Heart right ventricle (tissue), 16 donors: Measurements from ENCODE around the gene FLNA. TPM values are rescaled to one million over a fixed set of nuclear protein-coding genes. Genes with fewer than 3 reads are reported as not detected.

Experiments used
- ATAC-seq, 8 donors: fragments of 200-7000 bp; cut with Tn5 transposase; one replicate each; pipeline ENCODE4 v1.9.1; 2020; ENCODE audit warnings: mild to moderate bottlenecking in 8 of 8, moderate library complexity in 8 of 8, moderate number of reproducible peaks in 1 of 8
- DNase-seq, 2 donors: peaks; one replicate each; pipeline ENCODE4 v3.0.0-alpha.2; 2020
- H3K27ac ChIP-seq, 10 donors: fragments of 200-600 bp; sonication (generic) in 2 of 10; one replicate each; pipeline versions ENCODE4 v1.5.0 to v1.8.0; 2020 to 2022; ENCODE audit warnings: mild to moderate bottlenecking in 3 of 10
- H3K27me3 ChIP-seq, 7 donors: fragments of 200-600 bp; one replicate each; pipeline ENCODE4 v1.8.0; 2021 to 2022; ENCODE audit warnings: mild to moderate bottlenecking in 2 of 7
- H3K36me3 ChIP-seq, 9 donors: fragments of 200-600 bp; sonication (generic) in 1 of 9; one replicate each; pipeline versions ENCODE4 v1.5.0 to v1.8.0; 2020 to 2022; ENCODE audit warnings: mild to moderate bottlenecking in 2 of 9
- H3K4me1 ChIP-seq, 9 donors: fragments of 200-600 bp; sonication (generic) in 1 of 9; one replicate each; pipeline versions ENCODE4 v1.5.0 to v1.8.0; 2020 to 2022; ENCODE audit warnings: mild to moderate bottlenecking in 4 of 9
- H3K4me3 ChIP-seq, 10 donors: fragments of 200-600 bp; sonication (generic) in 2 of 10; one replicate each; pipeline versions ENCODE4 v1.5.0 to v1.8.0; 2020 to 2022; ENCODE audit warnings: mild to moderate bottlenecking in 7 of 10, moderate library complexity in 2 of 10
- H3K9me3 ChIP-seq, 11 donors: fragments of 200-600 bp in 10 of 11; sonication (generic) in 2 of 11; one replicate each; pipeline versions ENCODE4 v1.5.0 to v1.8.0; 2013 to 2022; ENCODE audit warnings: mild to moderate bottlenecking in 2 of 11, control low read depth in 1 of 11, moderate library complexity in 1 of 11
- WGBS, 2 donors: extraction: QIAGEN DNeasy Blood & Tissue Kit; methylation state at CpG; one replicate each; pipeline ENCODE4 v1.1.7; 2013; ENCODE audit warnings: inconsistent platforms in 1 of 2; 5-methylcytosine and 5-hydroxymethylcytosine counted together
- intact Hi-C, 10 donors: fragments of 100-400 bp; cut with DNase I; formaldehyde crosslinking; loops; one replicate each; pipeline versions ENCODE4 v1.11.1 to v1.14.2; 2022
- polyA plus RNA-seq, 2 donors: library from polyadenylated mRNA; stranded (reverse); fragments of 200-250 nt; gene quantifications; one replicate each; pipeline ENCODE4 v1.2.3, GENCODE V29; 2013
- total RNA-seq, 10 donors: library from RNA; stranded (reverse); fragmentation: NEBNext Ultra II Directional in 3 of 10; extraction: Animal tissue kit (Norgen Biotek cat#: 25700) in 3 of 10; gene quantifications; one replicate each; pipeline versions ENCODE4 v1.2.1 to v1.2.4, GENCODE V29; 2021 to 2023
- TF ChIP-seq, protein P1 (sequence below), 9 donors: fragments of 200-600 bp; sonication (generic) in 2 of 9; IDR thresholded peaks; one replicate each; pipeline versions ENCODE4 v1.5.0 to v1.8.0; 2021 to 2022; ENCODE audit warnings: antibody characterized with exemption in 9 of 9, mild to moderate bottlenecking in 5 of 9, moderate library complexity in 1 of 9
- donor health status: Arrhythmogenic right ventricular cardiomyopathy.
- donor health status: ischemic (EF 13 %, LVEDD 7.1; RV severe dilation, severe dysfunction).
- donor health status: healthy with polysubstance abuse.
- donor health status: DM: no; HTN: yes; CAD: no.
- donor health status: DM: no; HTN: no; CAD: no.
- donor health status: ischemic (EF 25% LVEDD 6.9; RV normal size, moderate dysfunction).
- donor health status: ischemic (EF 25% LVEDD 5.7; RV mildly dilated, moderate dysfunction).
- donor health status: healthy.
- donor health status: DM: yes; HTN: yes; CAD: no.
- donor health status: Ischemic cardiomyopathy.
- donor health status: ischemic (EF 35%, LVEDD 5.7; RV mildly dilated, moderate dysfunction).
- donor health status: nonischemic (EF 11% LVEDD 7.7; RV severe dilation, severe dysfunction).
- donor health status: DM: yes; HTN: yes; CAD: no.
- donor health status: PGD.
- donor health status: ischemic (EF 29% LVEDD 5.4; RV normal size, mild dysfunction).
- donor health status: nonischemic (EF 23%, LVEDD 6.1; RV moderate dilation, normal function).

FLNA gene
- total and polyA plus RNA-seq, 12 donors = 139 to 442 (median 199) TPM

DNA sequence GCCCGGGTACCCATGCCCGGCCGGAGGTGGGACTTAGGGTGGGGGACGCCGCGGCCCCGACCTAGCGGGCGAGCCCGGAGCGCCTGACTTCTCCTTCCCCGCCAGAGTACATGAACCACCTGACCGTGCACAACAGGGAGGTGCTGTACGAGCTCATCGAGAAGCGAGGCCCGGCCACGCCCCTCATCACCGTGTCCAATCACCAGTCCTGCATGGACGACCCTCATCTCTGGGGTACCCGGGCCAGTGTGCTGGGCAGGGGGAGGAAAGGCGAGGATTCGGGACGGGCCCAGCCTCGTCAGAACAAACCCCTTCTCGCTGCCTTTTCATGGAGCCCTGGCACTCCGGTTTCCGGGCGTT, 37.5 kb upstream of the FLNA start:
- H3K4me1 ChIP-seq = peaks cover 0 to 32% (median 12%) of the 10 kb centered on the region in 9 donors
- H3K4me3 ChIP-seq = peak overlapping the region; percentile 56 to 85 (median 82)
- H3K9me3 ChIP-seq = no peaks in the 10 kb centered on the region
- H3K27me3 ChIP-seq = no peaks in the 10 kb centered on the region
- peaks cover 0 to 15% (median 0%) of the 10 kb centered on the region in 9 donors for H3K36me3 ChIP-seq
- peak; percentile 74 to 83 (median 80) for ATAC-seq
- peak; percentile 53 to 62 for DNase-seq
- TF ChIP-seq, protein P1, sequence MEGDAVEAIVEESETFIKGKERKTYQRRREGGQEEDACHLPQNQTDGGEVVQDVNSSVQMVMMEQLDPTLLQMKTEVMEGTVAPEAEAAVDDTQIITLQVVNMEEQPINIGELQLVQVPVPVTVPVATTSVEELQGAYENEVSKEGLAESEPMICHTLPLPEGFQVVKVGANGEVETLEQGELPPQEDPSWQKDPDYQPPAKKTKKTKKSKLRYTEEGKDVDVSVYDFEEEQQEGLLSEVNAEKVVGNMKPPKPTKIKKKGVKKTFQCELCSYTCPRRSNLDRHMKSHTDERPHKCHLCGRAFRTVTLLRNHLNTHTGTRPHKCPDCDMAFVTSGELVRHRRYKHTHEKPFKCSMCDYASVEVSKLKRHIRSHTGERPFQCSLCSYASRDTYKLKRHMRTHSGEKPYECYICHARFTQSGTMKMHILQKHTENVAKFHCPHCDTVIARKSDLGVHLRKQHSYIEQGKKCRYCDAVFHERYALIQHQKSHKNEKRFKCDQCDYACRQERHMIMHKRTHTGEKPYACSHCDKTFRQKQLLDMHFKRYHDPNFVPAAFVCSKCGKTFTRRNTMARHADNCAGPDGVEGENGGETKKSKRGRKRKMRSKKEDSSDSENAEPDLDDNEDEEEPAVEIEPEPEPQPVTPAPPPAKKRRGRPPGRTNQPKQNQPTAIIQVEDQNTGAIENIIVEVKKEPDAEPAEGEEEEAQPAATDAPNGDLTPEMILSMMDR (IDR thresholded peaks at IDR 0.05) = no peak
- H3K27ac ChIP-seq = peak overlapping the region; percentile 90 to 99 (median 96)
- WGBS, 2 donors = 0 to 3% methylated on average over 20 to 28 of the region's 29 CpGs
- intact Hi-C loops = no loop called here

DNA sequence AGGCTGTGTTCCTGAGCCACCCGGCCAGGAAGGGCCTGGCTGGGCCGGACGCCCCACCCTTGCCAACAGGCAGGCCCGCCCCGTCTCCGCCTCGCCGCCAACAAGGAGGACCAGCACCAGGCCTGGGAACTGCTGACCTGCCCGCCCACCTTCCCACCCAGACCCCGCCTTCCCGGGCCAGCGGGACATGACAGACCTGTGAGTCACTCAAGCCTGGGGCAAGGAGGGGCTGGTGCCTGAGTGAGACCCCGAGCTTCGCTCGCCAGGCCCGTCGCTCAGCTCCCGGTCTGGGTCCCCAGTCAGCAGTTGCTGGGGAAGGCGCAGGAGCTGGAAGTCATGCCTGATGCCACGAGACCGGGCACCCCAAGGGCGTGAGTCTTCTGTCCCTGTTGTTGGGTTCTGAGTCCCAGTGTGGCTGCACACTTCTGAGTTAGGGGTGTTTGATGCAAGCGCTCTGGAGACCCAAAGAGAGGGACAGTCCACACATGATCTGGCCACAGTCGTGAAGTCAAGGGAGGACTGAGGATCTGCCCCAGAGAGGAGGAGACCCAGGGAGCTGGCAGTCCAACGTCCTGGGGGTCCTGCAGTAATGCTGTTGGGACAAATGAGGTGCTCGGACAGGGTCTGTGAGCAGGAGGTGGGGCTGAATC, 34.9 kb upstream of the FLNA start, which contains the start of gene DNASE1L1:
DNASE1L1 (minus strand) TSS at position 33 of the 650 bp plus-strand sequence. CDS start 3,686 bp downstream, outside the sequence.
- peak; percentile 34 to 89 (median 73) for ATAC-seq
- Histone ChIP-seq H3K9me3 (no peaks in the 10 kb centered on the region), H3K4me1 (peaks cover 0 to 32% (median 12%) of the 10 kb centered on the region in 9 donors), H3K27ac (peak within 1 kb of the TSS in 9 of 10 donors; percentile 57 to 86 (median 79)), H3K4me3 (peak within 1 kb of the TSS in 9 of 10 donors; percentile 18 to 55 (median 46)), H3K36me3 (peaks cover 0 to 11% (median 0%) of the 10 kb centered on the region in 9 donors), H3K27me3 (no peaks in the 10 kb centered on the region)
- WGBS, 2 donors = 31 to 36% methylated on average over 19 to 26 of the region's 26 CpGs
- intact Hi-C loops = no loop called here
- TF ChIP-seq, protein P1 (IDR thresholded peaks at IDR 0.05) = no peak
- peak; percentile 77 to 83 for DNase-seq

DNA sequence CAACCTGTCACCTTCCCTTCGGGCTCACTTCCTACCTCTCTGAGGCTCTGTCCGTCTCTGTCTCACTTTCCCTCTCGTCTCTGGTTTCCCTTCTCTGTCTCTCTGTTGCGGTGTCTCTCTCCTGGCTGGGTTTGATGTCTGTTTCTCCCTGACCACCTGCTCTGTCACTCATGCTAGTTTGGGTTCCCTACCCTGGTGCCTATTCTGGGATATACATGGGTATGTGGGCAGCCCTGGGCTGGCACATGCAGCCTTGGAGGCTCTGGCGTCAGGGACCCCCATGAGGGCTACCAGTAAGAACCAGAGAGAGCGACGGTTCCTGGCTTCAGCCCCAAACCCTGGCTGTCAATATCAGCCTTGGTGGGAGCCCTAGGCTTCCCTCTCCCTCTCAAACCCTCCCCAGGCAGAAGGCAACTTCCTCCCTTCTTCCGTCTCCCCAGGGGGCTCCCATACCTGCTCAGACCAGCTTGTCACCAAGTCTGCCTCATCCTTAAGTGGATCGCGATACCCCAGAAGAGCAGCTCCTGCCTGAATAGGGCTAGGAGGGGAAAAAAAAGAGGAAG, 34.3 kb upstream of the FLNA start:
- DNase-seq (no peak), ATAC-seq (no peak)
- peak overlapping the region in 9 of 10 donors; percentile 53 to 86 (median 79) for H3K27ac ChIP-seq
- intact Hi-C loops = no loop called here
- TF ChIP-seq, protein P1 (IDR thresholded peaks at IDR 0.05) = no peak
- peak overlapping the region in 9 of 10 donors; percentile 18 to 55 (median 46) for H3K4me3 ChIP-seq
- H3K27me3 ChIP-seq = no peaks in the 10 kb centered on the region
- peaks cover 0 to 7% (median 0%) of the 10 kb centered on the region in 9 donors for H3K36me3 ChIP-seq
- H3K4me1 ChIP-seq = peaks cover 0 to 32% (median 12%) of the 10 kb centered on the region in 9 donors
- WGBS, 2 donors = 42 to 47% methylated on average over 7 to 10 of the region's 10 CpGs
- H3K9me3 ChIP-seq = no peaks in the 10 kb centered on the region

DNA sequence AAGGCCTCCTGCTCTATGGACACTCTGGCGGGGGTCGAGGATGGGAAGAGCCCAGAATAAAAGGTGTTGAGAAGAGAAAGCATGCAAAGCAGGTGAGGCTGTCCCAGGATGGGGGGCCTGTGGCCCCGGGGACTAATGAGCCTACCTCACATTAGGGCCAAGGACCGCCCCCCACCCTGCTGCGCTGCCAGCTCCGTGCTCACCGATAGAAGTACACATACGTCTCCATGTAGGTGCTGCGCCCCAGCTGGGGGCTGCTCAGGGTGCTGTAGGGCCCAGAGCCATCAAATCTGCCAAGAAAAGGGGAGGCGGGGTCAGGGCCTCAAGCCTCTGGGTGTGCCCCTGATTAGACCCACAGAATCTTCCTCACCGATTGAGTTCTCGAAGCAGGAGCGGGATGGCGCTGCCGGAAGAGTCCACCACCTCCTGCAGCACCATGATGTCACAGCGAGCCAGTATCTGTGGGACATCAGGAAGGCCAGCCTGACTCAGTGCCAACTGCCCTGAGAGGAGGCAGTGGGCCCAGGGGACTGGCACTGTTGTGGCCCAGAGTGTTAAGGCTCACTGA, 30.3 kb upstream of the FLNA start:
- no peak overlapping the region for H3K27ac ChIP-seq
- DNase-seq = no peak
- no peak for ATAC-seq
- TF ChIP-seq, protein P1 (IDR thresholded peaks at IDR 0.05) = no peak
- H3K4me1 ChIP-seq = peaks cover 0 to 16% (median 9%) of the 10 kb centered on the region in 9 donors
- H3K27me3 ChIP-seq = no peaks in the 10 kb centered on the region
- H3K4me3 ChIP-seq = no peak overlapping the region
- 86 to 92% methylated on average over 10 to 16 of the region's 16 CpGs for WGBS, 2 donors
- intact Hi-C loops = no loop called here
- peaks cover 0 to 26% (median 6%) of the 10 kb centered on the region in 9 donors for H3K36me3 ChIP-seq
- no peaks in the 10 kb centered on the region for H3K9me3 ChIP-seq
